IMR-90 (cell line): ENCODE data around the gene ERC2.

Source experiments
- BHLHE40 ChIP-seq: fragments of 150-350 bp; IDR thresholded peaks from 2 replicates; pipeline ENCODE4 v1.6.1; 2016; ENCODE audit warnings: mild to moderate bottlenecking, low read depth, low read length
- CEBPB ChIP-seq: IDR thresholded peaks from 2 replicates; pipeline ENCODE4 v1.6.1; 2012; ENCODE audit warnings: low read depth, low read length, improper control_type of control experiment
- CHD1 ChIP-seq: IDR thresholded peaks from 2 replicates; pipeline ENCODE4 v1.6.1; 2012; ENCODE audit warnings: low read depth, low read length, improper control_type of control experiment
- FOS ChIP-seq: fragments of 150-350 bp; IDR thresholded peaks from 2 replicates; pipeline ENCODE4 v1.6.1; 2016; ENCODE audit warnings: low read depth, low read length
- MAFK ChIP-seq: IDR thresholded peaks from 2 replicates; pipeline ENCODE4 v1.6.1; 2012; ENCODE audit warnings: low read depth, low read length, improper control_type of control experiment
- MXI1 ChIP-seq: IDR thresholded peaks from 2 replicates; pipeline ENCODE4 v1.6.1; 2012; ENCODE audit warnings: low read depth, mild to moderate bottlenecking, low read length, moderate library complexity, borderline replicate concordance
- NFE2L2 ChIP-seq: fragments of 150-350 bp; IDR thresholded peaks from 2 replicates; pipeline ENCODE4 v1.6.1; 2016; ENCODE audit warnings: low read depth, mild to moderate bottlenecking, low read length
- POLR2A ChIP-seq: IDR thresholded peaks from 2 replicates; pipeline ENCODE4 v1.6.1; 2012; ENCODE audit warnings: mild to moderate bottlenecking, low read depth, low read length
- RAD21 ChIP-seq: IDR thresholded peaks from 2 replicates; pipeline ENCODE4 v1.6.1; 2012; ENCODE audit warnings: low read length, improper control_type of control experiment
- RCOR1 ChIP-seq: IDR thresholded peaks from 2 replicates; pipeline ENCODE4 v1.6.1; 2012; ENCODE audit warnings: mild to moderate bottlenecking, low read length, improper control_type of control experiment; ENCODE audit not compliant: insufficient replicate concordance
- RFX5 ChIP-seq: IDR thresholded peaks from 2 replicates; pipeline ENCODE4 v1.8.0; 2012; ENCODE audit warnings: low read depth, mild to moderate bottlenecking, low read length, moderate library complexity
- SMC3 ChIP-seq: fragments of 150-350 bp; IDR thresholded peaks from 2 replicates; pipeline ENCODE4 v1.6.1; 2016; ENCODE audit warnings: low read depth, mild to moderate bottlenecking, antibody characterized with exemption, low read length, moderate library complexity
- TF ChIP-seq, protein P1 (sequence below): conservative IDR thresholded peaks from 2 replicates; pipeline ENCODE4 v1.5.1; 2012; ENCODE audit warnings: mild to moderate bottlenecking, low read depth, low read length, improper control_type of control experiment
- TF ChIP-seq, protein P2 (sequence below): fragments of 150-350 bp; IDR thresholded peaks from 2 replicates; pipeline ENCODE4 v1.6.1; 2017; ENCODE audit warnings: mild to moderate bottlenecking, antibody characterized with exemption, low read length, low read depth

DNA sequence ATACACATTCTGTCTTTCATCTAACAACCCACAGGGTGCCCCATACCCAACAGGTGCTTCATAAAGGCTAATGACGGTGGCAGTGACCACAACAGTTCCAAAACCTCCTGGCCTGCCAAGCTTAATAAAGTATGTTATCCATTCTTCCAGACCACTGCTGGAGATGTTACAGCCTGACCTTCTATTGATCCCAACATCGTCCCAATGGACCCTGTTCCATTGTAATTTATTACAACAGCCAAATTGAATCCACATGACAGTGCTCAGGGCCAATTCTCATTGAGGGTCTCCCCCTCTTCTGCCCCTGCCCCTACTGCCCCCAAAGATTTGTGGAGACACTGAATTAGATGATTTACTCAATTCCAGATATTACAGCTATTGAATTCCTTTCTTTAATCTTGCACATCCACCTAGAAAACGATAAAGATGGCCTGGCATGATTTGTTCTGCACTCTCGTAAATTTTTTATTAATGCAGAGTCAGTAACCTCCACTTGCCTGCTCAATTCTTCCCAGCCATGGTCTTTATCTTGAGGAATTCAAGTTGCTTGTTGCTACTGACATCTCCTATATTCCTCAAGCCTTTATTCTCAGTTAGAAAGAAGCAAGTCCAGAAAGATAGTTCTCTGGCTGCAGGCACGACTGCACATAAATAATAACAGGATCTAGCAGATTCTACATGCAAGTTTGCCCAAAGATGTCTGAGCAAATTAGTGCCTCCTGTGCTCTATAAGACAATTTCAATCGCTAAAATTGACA lies 407.6 kb downstream of the ERC2 start:
- TF ChIP-seq, protein P1, sequence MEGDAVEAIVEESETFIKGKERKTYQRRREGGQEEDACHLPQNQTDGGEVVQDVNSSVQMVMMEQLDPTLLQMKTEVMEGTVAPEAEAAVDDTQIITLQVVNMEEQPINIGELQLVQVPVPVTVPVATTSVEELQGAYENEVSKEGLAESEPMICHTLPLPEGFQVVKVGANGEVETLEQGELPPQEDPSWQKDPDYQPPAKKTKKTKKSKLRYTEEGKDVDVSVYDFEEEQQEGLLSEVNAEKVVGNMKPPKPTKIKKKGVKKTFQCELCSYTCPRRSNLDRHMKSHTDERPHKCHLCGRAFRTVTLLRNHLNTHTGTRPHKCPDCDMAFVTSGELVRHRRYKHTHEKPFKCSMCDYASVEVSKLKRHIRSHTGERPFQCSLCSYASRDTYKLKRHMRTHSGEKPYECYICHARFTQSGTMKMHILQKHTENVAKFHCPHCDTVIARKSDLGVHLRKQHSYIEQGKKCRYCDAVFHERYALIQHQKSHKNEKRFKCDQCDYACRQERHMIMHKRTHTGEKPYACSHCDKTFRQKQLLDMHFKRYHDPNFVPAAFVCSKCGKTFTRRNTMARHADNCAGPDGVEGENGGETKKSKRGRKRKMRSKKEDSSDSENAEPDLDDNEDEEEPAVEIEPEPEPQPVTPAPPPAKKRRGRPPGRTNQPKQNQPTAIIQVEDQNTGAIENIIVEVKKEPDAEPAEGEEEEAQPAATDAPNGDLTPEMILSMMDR: no peak
- TF ChIP-seq POLR2A: no peak
- no peak for TF ChIP-seq MAFK
- TF ChIP-seq RCOR1: no peak
- no peak for TF ChIP-seq BHLHE40
- TF ChIP-seq CEBPB: no peak
- TF ChIP-seq SMC3: no peak
- TF ChIP-seq FOS: no peak
- no peak for TF ChIP-seq RFX5
- TF ChIP-seq, protein P2, sequence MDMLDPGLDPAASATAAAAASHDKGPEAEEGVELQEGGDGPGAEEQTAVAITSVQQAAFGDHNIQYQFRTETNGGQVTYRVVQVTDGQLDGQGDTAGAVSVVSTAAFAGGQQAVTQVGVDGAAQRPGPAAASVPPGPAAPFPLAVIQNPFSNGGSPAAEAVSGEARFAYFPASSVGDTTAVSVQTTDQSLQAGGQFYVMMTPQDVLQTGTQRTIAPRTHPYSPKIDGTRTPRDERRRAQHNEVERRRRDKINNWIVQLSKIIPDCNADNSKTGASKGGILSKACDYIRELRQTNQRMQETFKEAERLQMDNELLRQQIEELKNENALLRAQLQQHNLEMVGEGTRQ: no peak
- TF ChIP-seq NFE2L2: no peak
- TF ChIP-seq MXI1: no peak
- TF ChIP-seq RAD21: no peak
- no peak for TF ChIP-seq CHD1
